PC-9 (cell line): ENCODE results near the gene ALKBH6.

Source experiments
- CTCF ChIP-seq: fragments of 200-600 bp; sonication (generic); conservative IDR thresholded peaks from 2 replicates; pipeline ENCODE4 v1.6.1; 2017; ENCODE audit warnings: mixed run types, antibody characterized with exemption, mild to moderate bottlenecking, moderate library complexity
- EZH2 ChIP-seq: fragments of 200-600 bp; sonication (generic); IDR thresholded peaks from 2 replicates; pipeline ENCODE4 v1.8.0; 2017; ENCODE audit warnings: antibody characterized with exemption, low read depth

- TF ChIP-seq EZH2 = no peak
- no peak for TF ChIP-seq CTCF
Observed at GRCh38 chr19:35978832-35979365, 35.1 kb downstream of the ALKBH6 start.
